Suprapubic skin (tissue), 4 donors: Measurements from ENCODE around the gene KSR1. TPM values are rescaled to one million over a fixed set of nuclear protein-coding genes. Genes with fewer than 3 reads are reported as not detected.
A peak's percentile ranks its signal among the peaks of the same experiment; 100 is the strongest.

Source experiments
- DNase-seq, 2 donors: peaks; one replicate each; pipeline ENCODE4 v3.0.0-alpha.2; 2019; ENCODE audit warnings: low spot score in 2 of 2
- H3K27ac ChIP-seq: fragments of 200-600 bp; sonication (generic); one replicate; pipeline ENCODE4 v1.5.1; 2019
- H3K27me3 ChIP-seq: fragments of 200-600 bp; sonication (generic); one replicate; pipeline ENCODE4 v1.5.1; 2019
- H3K36me3 ChIP-seq: fragments of 200-600 bp; sonication (generic); one replicate; pipeline ENCODE4 v1.5.1; 2019
- H3K4me1 ChIP-seq: fragments of 200-600 bp; sonication (generic); one replicate; pipeline ENCODE4 v1.5.1; 2019
- H3K4me3 ChIP-seq: fragments of 200-600 bp; sonication (generic); one replicate; pipeline ENCODE4 v1.5.1; 2019; ENCODE audit warnings: mild to moderate bottlenecking
- H3K9me3 ChIP-seq: fragments of 200-600 bp; sonication (generic); one replicate; pipeline ENCODE4 v1.5.1; 2019
- EP300 ChIP-seq: sonication (generic); formaldehyde crosslinking; IDR thresholded peaks from one replicate; pipeline ENCODE4 v1.6.1; 2017; ENCODE audit warnings: antibody characterized with exemption
- POLR2A ChIP-seq, 2 donors: fragments of 450-650 bp; IDR thresholded peaks; one replicate each; pipeline ENCODE4 v1.6.1; 2017; ENCODE audit warnings: antibody characterized with exemption in 2 of 2, mild to moderate bottlenecking in 2 of 2, moderate library complexity in 2 of 2
- POLR2AphosphoS5 ChIP-seq, 3 donors: sonication (generic); formaldehyde crosslinking; IDR thresholded peaks; one replicate each; pipeline ENCODE4 v1.6.1; 2017; ENCODE audit warnings: antibody characterized with exemption in 3 of 3
- WGBS: methylation state at CpG from one replicate; pipeline ENCODE4 v1.1.5; 2018; 5-methylcytosine and 5-hydroxymethylcytosine counted together
- total RNA-seq, 4 donors: library from RNA; depleted of rRNA; stranded (reverse); fragments of >200 nt; gene quantifications; one replicate each; pipeline ENCODE4 v1.1.0, GENCODE V29; 2016
- TF ChIP-seq, protein P1 (sequence below), 2 donors: fragments of 200-600 bp in 1 of 2; fragments of 450-650 bp in 1 of 2; sonication (generic) in 1 of 2; IDR thresholded peaks; one replicate each; pipeline ENCODE4 v1.5.1; 2016 to 2019; ENCODE audit warnings: antibody characterized with exemption in 2 of 2, mild to moderate bottlenecking in 1 of 2, moderate library complexity in 1 of 2

Gene KSR1
- total RNA-seq, 4 donors from 2014 or later, result 38.1 to 54.0 (median 49.5) TPM

DNA sequence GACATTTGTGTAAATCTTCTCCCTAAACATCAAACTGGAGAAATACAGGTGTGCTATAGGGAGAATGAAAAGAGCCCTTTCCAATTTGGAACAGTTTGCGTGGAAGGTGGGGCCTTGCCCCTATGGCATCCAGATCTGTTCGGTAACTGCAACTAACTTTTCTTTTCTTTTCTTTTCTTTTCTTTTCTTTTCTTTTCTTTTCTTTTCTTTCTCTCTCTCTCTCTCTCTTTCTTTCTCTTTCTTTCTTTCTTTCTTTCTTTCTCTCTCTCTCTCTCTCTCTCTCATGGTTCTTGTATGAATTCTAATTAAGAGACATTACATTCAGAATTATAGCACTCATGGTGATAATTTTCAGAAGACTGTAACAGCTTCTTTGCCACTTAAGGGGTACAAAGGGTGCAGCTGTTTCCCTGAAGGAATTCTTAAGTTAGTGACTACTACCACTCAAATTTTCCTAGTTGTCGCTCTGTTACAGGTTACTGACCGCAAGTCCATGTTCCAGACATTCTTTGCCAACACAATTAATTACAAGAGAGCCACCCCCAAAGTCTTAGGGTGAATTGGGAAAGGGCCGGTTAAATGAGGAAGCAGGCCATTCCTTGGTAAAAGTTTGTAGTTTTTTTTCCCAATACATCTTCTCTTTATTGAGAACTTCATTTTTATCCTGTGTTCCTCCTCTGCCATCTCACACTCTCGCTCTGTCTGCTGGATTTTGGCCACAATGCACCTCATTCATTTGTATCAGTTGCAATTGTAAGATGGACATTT is 69.8 kb downstream of the KSR1 start:
- H3K4me3 ChIP-seq, result no peak overlapping the region
- no peak for DNase-seq
- no peaks in the 10 kb centered on the region for H3K36me3 ChIP-seq
- no peak overlapping the region for H3K27ac ChIP-seq
- no peaks in the 10 kb centered on the region for H3K27me3 ChIP-seq
- peaks cover 36% of the 10 kb centered on the region for H3K4me1 ChIP-seq
- 89% methylated on average over 6 of the region's 6 CpGs for WGBS
- TF ChIP-seq POLR2AphosphoS5 (IDR thresholded peaks at IDR 0.05) (no peak), POLR2A (IDR thresholded peaks at IDR 0.05) (no peak)
- H3K9me3 ChIP-seq, result no peaks in the 10 kb centered on the region

DNA sequence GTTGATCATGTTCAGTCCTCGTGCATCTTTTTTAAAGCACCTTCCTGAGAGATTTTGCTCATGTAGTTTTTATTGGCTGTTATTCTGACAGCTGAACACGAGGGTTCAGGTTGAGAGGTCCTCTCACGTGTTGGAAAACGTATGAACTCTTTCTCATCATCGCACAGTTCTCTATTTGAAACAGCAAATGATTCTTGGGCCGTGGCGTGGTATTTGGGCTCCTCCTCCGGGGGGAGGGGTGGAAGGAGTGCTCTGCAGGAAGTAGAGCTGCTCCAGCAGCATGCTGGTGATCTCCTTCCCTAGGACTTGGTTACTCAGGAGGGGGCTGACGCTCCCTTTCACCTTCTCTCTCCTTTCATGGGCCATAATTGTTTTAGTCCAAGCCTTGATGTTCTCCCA is 70.4 kb downstream of the KSR1 start:
- no peak for TF ChIP-seq EP300
- TF ChIP-seq POLR2AphosphoS5 (IDR thresholded peaks at IDR 0.05), result no peak
- TF ChIP-seq, protein P1, sequence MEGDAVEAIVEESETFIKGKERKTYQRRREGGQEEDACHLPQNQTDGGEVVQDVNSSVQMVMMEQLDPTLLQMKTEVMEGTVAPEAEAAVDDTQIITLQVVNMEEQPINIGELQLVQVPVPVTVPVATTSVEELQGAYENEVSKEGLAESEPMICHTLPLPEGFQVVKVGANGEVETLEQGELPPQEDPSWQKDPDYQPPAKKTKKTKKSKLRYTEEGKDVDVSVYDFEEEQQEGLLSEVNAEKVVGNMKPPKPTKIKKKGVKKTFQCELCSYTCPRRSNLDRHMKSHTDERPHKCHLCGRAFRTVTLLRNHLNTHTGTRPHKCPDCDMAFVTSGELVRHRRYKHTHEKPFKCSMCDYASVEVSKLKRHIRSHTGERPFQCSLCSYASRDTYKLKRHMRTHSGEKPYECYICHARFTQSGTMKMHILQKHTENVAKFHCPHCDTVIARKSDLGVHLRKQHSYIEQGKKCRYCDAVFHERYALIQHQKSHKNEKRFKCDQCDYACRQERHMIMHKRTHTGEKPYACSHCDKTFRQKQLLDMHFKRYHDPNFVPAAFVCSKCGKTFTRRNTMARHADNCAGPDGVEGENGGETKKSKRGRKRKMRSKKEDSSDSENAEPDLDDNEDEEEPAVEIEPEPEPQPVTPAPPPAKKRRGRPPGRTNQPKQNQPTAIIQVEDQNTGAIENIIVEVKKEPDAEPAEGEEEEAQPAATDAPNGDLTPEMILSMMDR (IDR thresholded peaks at IDR 0.05), result no peak
- no peak for TF ChIP-seq POLR2A (IDR thresholded peaks at IDR 0.05)
- no peak overlapping the region for H3K27ac ChIP-seq
- WGBS, result 15% methylated on average over 9 of the region's 9 CpGs
- no peaks in the 10 kb centered on the region for H3K36me3 ChIP-seq
- no peak overlapping the region for H3K4me3 ChIP-seq
- H3K4me1 ChIP-seq, result peaks cover 41% of the 10 kb centered on the region
- no peaks in the 10 kb centered on the region for H3K9me3 ChIP-seq
- DNase-seq, result no peak
- no peaks in the 10 kb centered on the region for H3K27me3 ChIP-seq

DNA sequence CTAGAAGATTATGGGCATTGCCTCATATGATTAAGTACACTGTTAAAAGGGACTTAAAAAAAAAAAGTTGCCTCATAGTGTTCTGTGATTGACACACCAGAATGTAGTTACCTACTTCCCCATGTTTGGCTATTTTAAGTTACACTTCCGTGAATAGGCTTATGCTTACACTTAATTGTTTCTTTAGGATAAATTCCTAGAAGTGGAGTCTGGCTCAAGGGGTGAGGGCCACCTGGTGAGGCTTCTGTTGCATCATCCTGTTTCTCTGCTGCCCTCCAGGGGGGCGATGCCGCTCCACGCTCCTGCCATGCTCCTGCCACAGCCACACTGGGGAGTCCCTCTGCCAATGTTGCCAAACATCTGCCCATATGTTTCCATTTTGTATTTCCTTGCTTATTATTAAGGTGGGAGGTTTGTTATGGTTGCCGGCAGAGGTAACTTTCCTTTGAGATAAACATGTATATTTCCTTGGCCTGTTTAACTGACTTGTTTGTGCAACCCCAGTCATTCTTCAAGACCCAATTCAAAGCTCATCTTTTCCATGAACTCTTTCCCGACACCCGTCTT is 73.1 kb downstream of the KSR1 start:
- TF ChIP-seq, protein P1 (IDR thresholded peaks at IDR 0.05), result no peak
- no peak for TF ChIP-seq EP300
- TF ChIP-seq POLR2AphosphoS5 (IDR thresholded peaks at IDR 0.05), result peak in 1 of 3 donors; percentile 14
- TF ChIP-seq POLR2A (IDR thresholded peaks at IDR 0.05), result no peak
- Histone ChIP-seq H3K4me1 (peaks cover 40% of the 10 kb centered on the region), H3K9me3 (no peaks in the 10 kb centered on the region), H3K27me3 (no peaks in the 10 kb centered on the region), H3K27ac (no peak overlapping the region), H3K4me3 (no peak overlapping the region), H3K36me3 (no peaks in the 10 kb centered on the region)
- WGBS, result 69% methylated on average over 7 of the region's 7 CpGs
- DNase-seq, result no peak

DNA sequence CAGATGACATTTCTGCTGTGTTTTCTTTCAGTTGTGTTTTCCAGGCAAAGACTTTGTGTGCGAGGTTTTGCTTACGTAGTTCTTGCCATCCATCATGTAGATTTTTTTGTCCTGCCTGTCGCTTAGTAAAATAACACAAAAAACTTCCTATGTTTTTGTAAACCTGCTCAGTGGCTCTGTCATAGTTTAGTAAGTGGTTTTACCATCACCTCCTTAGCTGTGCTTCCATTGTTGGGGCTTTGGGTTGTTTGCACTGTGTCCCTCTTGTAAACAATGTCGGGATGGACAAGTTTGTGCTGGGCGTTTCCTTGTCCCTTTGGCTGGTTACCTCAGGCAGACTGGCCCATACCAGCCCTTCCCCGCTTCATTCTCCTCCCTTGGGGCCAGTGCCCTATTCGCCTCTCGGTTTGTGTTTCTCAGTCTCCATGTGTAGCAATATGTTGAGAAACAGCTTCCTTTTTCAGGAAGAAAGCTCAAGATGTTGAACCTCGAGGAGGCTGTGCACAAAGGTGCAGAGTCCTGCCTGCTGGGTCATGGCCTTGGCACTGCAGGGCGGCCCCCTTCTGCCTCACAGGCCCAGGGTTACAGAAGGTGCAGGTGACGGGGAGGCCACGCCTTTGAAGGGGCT is 74.6 kb downstream of the KSR1 start:
- no peak for DNase-seq
- Histone ChIP-seq H3K4me1 (peaks cover 41% of the 10 kb centered on the region), H3K4me3 (no peak overlapping the region), H3K36me3 (no peaks in the 10 kb centered on the region), H3K27ac (no peak overlapping the region), H3K27me3 (no peaks in the 10 kb centered on the region), H3K9me3 (no peaks in the 10 kb centered on the region)
- TF ChIP-seq POLR2AphosphoS5 (IDR thresholded peaks at IDR 0.05) (no peak), POLR2A (IDR thresholded peaks at IDR 0.05) (no peak)
- TF ChIP-seq, protein P1 (IDR thresholded peaks at IDR 0.05), result no peak
- 80% methylated on average over 10 of the region's 12 CpGs for WGBS

DNA sequence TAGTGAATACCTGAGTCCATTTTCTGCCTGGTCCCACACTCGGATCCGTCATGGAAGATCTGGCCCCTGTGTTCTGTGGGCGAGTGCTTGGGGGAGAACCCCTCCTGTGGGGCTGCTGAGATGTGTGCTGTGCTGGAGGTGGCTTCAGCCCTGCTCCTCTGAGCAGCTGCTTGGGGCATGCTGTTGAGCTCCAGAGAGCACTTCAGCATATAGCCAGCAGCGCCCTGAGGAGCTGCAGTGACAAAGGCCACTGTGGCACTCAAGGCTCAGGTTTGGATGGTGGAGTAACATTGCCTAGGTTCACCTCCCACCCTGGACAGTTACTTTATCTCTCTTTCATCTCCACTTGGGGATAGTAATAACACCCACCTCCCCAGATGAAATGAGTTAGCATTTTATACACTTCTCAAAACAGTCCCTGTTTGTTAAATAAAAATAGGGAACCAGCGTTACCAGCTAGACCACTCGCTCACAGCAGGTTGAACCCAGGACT is 75.3 kb downstream of the KSR1 start:
- no peaks in the 10 kb centered on the region for H3K27me3 ChIP-seq
- TF ChIP-seq EP300, result no peak
- TF ChIP-seq, protein P1 (IDR thresholded peaks at IDR 0.05), result no peak
- no peak for TF ChIP-seq POLR2A (IDR thresholded peaks at IDR 0.05)
- TF ChIP-seq POLR2AphosphoS5 (IDR thresholded peaks at IDR 0.05), result no peak
- H3K4me1 ChIP-seq, result peaks cover 40% of the 10 kb centered on the region
- no peak for DNase-seq
- H3K4me3 ChIP-seq, result no peak overlapping the region
- H3K36me3 ChIP-seq, result no peaks in the 10 kb centered on the region
- no peak overlapping the region for H3K27ac ChIP-seq
- no peaks in the 10 kb centered on the region for H3K9me3 ChIP-seq
- WGBS, result 83% methylated on average over 5 of the region's 6 CpGs
